ENCODE measurements around the gene UNK.
"Not testable (repeated sequence)": the region's sequence is repeated elsewhere in the genome, so short reads cannot be mapped to it uniquely, and the experiment has no call there.

Gene UNK

DNA sequence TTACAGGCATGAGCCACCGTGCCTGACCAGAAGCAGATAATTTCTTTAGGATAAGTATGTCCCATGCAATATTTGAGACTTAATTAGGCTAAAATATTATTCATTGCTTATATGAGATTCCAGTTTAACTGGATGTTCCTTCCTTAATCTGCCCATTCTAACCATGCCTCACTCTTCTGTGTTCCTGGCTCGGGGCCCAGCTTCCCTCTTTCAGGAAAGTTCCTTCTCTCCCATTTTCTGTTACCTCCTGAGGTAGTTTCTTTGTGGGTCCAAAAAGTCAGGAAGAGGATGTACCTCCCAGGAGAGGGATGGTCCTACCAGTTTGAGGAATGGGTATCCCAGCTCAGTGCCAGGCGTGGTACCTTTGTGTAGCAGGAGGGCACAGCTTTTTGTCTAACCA, 23.3 kb downstream of the UNK start:
- no peak for DNase-seq (ENCODE audit: low read depth)
- no peak overlapping the region for H3K4me3 ChIP-seq (ENCODE audit: low read depth, low read length)
- TF ChIP-seq, protein P1, sequence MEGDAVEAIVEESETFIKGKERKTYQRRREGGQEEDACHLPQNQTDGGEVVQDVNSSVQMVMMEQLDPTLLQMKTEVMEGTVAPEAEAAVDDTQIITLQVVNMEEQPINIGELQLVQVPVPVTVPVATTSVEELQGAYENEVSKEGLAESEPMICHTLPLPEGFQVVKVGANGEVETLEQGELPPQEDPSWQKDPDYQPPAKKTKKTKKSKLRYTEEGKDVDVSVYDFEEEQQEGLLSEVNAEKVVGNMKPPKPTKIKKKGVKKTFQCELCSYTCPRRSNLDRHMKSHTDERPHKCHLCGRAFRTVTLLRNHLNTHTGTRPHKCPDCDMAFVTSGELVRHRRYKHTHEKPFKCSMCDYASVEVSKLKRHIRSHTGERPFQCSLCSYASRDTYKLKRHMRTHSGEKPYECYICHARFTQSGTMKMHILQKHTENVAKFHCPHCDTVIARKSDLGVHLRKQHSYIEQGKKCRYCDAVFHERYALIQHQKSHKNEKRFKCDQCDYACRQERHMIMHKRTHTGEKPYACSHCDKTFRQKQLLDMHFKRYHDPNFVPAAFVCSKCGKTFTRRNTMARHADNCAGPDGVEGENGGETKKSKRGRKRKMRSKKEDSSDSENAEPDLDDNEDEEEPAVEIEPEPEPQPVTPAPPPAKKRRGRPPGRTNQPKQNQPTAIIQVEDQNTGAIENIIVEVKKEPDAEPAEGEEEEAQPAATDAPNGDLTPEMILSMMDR (IDR thresholded peaks at IDR 0.05; ENCODE audit: low read depth, low read length, missing control alignments): no peak

GRCh38 chr17:75808549-75808904, 23.9 kb downstream of the UNK start:
- DNase-seq (ENCODE audit: low read depth): no peak
- TF ChIP-seq, protein P1 (IDR thresholded peaks at IDR 0.05; ENCODE audit: low read depth, low read length, missing control alignments): no peak
- no peak overlapping the region for H3K4me3 ChIP-seq (ENCODE audit: low read depth, low read length)

GRCh38 chr17:75808905-75809621, 24.5 kb downstream of the UNK start:
- TF ChIP-seq, protein P1 (IDR thresholded peaks at IDR 0.05; ENCODE audit: low read depth, low read length, missing control alignments): no peak
- no peak for DNase-seq (ENCODE audit: low read depth)
- H3K4me3 ChIP-seq (ENCODE audit: low read depth, low read length): no peak overlapping the region

- H3K4me3 ChIP-seq (ENCODE audit: low read depth, low read length): no peak overlapping the region
- DNase-seq (ENCODE audit: low read depth): no peak
- TF ChIP-seq, protein P1 (IDR thresholded peaks at IDR 0.05; ENCODE audit: low read depth, low read length, missing control alignments): no peak
Measured at GRCh38 chr17:75809631-75810111, 25.1 kb downstream of the UNK start.

GRCh38 chr17:75810216-75810615, 25.6 kb downstream of the UNK start:
- TF ChIP-seq, protein P1 (IDR thresholded peaks at IDR 0.05; ENCODE audit: low read depth, low read length, missing control alignments): no peak
- no peak for DNase-seq (ENCODE audit: low read depth)
- H3K4me3 ChIP-seq (ENCODE audit: low read depth, low read length): no peak overlapping the region

GRCh38 chr17:75810756-75811155, 26.1 kb downstream of the UNK start:
- DNase-seq (ENCODE audit: low read depth): not testable (repeated sequence)

GRCh38 chr17:75811174-75811573, 26.6 kb downstream of the UNK start:
- TF ChIP-seq, protein P1 (IDR thresholded peaks at IDR 0.05; ENCODE audit: low read depth, low read length, missing control alignments): no peak
- H3K4me3 ChIP-seq (ENCODE audit: low read depth, low read length): no peak overlapping the region
- no peak for DNase-seq (ENCODE audit: low read depth)

More at GRCh38 chr17:75810756-75811155, 26.1 kb downstream of the UNK start:
- H3K4me3 ChIP-seq (ENCODE audit: low read depth, low read length): not testable (repeated sequence)

All from GM12864 (cell line).